GM19395 (cell line): ENCODE data around the gene CCDC7.
"Not testable (repeated sequence)": the region's sequence is repeated elsewhere in the genome, so short reads cannot be mapped to it uniquely, and the experiment has no call there.

ENCODE experiments used
- ATAC-seq: cut with Tn5 transposase; IDR thresholded peaks from one replicate; pipeline ENCODE4 v1.9.1; 2021; ENCODE audit warnings: mild to moderate bottlenecking, moderate library complexity; ENCODE audit not compliant: unreplicated experiment

The CCDC7 gene

DNA sequence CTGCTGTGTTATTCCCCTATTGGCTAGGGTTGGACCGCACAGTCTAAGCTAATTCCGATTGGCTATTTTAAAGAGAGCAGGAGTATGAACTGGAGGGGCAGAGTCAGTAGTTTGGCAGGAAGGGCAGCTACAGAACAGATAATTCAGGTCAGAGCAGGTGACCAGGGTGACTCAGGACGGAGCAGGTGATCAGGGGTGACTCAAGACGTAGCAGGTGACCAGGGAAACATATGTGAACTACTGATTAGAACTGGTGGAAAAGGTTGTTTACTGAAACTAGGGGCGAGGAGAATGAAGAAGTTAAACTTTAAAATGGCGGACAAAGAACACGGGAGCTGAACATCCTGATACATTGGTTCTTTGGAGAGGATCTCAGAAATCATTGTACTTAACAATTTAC lies 102.3 kb downstream of the CCDC7 start:
- ATAC-seq = no peak

DNA sequence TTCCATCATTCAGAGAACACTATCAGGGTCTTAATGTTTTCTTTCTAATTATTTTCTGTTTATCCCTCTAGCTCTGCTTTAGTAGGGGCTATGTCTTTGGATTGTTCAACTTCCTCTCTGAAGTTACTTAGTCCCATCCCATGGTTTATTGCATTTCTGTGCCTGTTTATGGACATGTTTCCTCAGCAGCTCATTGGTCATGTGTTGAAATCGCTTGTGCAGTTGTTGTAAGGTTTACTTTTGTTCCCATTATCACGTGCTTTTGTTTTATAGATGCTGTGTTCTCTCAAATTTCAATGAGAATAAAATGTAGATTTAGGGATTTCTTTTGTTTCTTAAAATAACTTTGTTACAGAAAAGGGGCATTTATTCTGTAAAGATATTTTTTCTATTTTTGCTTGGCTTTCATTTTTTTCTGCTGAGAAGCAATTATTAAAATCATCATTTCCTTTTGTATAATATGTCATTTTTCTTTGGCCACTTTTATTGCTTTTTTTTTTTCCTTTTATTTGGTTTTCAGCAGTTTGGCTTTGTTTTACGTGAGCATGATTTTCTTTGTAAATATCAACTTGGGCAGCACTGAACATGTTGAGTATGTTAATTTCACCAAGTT lies 110.9 kb downstream of the CCDC7 start:
- ATAC-seq = no peak

DNA sequence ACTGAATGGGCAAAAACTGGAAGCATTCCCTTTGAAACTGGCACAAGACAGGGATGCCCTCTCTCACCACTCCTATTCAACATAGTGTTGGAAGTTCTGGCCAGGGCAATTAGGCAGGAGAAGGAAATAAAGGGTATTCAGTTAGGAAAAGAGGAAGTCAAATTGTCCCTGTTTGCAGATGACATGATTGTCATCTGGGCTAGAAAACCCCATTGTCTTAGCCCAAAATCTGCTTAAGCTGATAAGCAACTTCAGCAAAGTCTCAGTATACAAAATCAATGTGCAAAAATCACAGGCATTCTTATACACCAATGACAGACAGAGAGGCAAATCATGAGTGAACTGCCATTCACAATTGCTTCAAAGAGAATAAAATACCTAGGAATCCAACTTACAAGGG lies 116.8 kb downstream of the CCDC7 start:
- not testable (repeated sequence) for ATAC-seq

DNA sequence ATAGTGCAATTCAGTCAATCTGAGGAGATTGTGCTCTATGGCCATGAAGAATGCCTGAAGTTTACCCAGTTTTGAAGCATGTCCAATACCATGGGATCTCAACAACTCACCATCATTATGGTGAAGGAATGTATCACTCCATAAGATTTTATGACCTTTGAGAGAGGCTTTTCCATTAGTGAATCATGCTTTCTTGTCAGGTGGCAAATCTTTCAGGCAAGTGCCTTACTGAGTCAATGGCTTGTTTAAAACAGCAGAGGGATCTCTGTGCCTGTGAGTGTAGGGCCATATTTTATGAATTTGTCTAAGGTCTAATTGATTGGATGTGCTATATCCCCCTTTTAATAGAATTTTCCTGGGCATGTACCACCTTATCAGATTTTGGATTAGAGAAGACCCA lies 131.5 kb downstream of the CCDC7 start:
- ATAC-seq = no peak

DNA sequence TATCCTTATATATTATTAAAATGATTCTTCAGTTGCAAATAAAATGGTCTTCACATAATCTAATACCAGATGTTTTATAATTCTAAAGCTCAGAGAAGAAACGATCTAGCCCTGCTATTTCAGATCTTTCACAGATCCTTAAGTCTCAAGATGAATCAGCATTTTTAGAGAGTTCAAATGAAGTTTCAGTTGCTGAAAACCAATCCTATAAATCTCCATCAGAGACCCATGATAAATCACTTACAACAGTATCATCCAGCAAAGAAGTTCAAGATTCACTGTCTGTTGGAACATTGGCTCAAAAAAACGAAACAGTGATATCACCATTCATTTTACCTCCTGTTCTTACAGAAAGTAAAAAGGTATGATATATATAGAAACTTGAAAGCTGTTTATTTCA lies 137.0 kb downstream of the CCDC7 start:
- no peak for ATAC-seq

DNA sequence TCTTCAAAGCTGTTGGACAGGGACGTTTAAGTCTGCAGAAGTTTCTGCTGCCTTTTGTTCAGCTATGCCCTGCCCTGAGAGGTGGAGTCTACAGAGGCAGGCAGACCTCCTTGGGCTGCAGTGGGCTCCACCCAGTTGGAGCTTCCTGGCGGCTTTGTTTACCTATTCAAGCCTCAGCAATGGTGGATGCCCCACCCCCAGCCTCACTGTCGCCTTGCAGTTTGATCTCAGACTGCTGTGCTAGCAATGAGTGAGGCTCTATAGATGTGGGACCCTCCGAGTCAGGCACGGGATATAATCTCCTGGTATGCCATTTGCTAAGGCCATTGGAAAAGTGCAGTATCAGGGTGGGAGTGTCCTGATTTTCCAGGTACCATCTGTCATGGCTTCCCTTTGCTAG lies 152.1 kb downstream of the CCDC7 start:
- ATAC-seq = not testable (repeated sequence)

DNA sequence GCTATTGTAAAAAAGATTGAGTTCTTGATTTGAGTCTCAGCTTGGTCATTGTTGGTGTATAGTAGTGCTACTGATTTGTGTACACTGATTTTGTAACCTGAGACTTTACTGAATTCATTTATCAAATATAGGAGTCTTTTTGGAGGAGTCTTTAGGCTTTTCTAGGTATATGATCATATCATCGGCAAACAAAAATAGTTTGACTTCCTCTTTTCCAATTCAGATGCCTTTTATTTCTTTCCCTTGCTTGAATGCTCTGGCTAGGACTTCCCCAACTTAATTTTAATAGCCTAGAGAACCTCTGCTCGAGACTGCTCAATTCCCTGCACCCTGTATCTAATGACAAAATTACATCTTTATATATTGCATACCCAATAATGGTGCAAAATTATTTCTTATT lies 154.4 kb downstream of the CCDC7 start:
- ATAC-seq = no peak

DNA sequence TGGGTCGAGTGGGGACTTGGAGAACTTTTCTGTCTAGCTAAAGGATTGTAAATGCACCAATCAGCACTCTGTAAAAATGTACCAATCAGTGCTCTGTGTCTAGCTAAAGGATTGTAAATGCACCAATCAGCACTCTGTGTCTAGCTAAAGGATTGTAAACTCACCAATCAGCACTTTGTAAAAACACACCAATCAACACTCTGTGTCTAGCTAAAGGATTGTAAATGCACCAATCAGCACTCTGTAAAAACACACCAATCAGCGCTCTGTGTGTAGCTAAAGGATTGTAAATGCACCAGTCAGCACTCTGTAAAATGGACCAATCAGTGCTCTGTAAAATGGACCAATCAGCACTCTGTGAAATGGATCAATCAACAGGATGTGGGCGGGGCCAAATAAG lies 155.6 kb downstream of the CCDC7 start:
- not testable (repeated sequence) for ATAC-seq

DNA sequence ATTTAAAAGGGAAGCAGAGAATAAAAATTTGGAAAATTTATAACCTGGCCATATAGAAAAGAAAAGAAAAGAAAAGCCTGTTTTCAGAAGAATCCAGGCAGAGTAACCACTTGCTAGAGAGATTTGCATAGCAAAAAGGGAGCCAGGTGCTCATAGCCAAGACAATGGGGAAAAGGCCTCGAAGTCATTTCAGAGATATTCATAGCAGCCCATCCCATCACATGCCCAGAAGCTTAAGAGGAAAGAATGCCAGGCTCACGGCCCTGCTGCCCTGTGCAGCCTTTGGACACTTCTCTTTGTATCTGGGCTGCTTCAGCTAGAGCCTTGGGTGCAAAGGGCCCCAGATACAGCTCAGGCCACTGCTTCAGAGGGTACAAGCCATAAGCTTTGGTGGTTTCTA lies 159.8 kb downstream of the CCDC7 start:
- ATAC-seq = no peak

DNA sequence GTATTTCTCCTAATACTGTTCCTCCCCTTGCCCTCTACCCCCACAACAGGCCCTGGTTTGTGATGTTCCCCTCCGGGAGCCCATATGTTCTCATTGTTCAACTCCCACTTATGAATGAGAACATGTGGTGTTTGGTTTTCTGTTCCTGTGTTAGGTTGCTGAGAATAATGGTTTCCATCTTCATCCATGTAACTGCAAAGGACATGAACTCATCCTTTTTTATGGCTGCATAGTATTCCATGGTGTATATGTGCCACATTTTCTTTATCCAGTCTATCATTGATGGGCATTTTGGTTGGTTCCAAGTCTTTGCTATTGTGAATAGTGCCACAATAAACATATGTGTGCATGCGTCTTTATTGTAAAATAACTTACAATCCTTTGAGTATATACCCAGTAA lies 164.6 kb downstream of the CCDC7 start:
- not testable (repeated sequence) for ATAC-seq

DNA sequence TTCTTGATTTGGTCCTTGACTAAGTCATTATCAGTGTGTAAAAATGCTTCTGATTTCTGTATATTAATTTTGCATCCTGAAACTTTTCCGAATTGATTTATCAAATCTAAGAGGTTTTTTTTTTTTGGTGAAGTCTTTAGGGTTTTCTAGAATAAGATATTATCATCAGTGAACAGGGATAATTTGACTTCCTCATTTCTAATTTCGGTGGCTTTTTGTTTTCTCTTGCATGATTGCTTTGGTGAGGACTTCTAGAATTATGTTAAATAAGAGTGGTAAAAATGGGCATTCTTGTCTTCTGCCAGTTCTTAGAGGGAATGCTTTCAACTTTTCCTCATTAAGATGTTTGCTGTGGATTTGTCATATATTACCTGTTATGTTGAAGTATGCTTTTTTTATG lies 170.5 kb downstream of the CCDC7 start:
- ATAC-seq = no peak

DNA sequence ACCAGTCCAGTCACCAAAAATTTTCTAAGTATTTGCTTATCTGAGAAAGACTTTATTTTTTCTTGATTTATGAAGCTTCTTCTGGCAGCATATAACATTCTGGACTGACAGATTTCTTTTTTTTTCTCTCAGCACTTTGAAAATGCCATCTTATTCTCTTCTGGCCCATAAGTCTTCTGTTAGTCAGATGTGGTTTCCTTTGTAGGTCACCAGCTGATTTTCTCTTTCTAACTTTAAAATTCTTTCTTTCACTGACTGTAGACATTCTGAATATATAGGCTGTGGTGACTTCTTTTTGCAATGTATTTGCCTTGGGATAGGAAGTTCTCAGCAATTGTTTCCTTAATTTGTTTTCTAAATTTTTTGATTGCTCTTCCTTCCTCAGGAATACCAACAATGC lies 172.5 kb downstream of the CCDC7 start:
- ATAC-seq = no peak

DNA sequence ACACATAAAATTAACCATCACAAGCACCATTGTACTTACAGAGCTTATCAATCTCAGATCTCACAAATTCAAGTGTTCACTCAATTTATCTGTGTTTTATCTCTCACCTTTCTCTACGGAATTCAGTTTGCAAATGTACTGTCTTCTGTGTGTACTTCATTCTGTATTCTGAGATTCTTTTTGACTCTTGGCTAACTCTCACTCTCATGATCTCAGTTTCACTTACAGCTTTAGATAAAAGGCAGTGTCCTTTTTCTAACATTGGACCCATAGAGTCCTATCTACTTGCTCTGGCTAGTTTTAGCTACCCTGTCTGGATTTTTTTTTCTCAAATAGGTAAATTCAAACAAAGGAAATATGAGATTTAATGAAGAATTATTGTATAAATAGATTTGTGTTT lies 176.0 kb downstream of the CCDC7 start:
- no peak for ATAC-seq

DNA sequence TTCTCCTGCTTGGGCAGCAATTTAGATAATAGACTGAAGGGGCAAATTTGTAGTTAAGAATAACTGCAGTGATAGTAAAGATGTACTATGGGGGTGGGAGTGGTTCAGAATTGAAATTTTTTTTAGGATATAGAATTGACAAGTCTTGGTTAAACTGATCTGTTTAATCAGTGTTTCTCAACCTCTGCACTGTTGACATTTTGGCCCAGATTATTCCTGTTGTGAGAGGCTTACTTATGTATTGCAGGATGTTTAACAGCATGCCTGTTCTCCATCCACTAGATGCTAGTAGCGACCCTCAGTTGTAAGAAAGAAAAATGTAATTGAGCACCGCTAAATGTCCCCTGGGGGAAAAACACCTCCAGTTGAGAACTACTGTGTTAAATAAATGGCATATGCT lies 176.5 kb downstream of the CCDC7 start:
- ATAC-seq = no peak

DNA sequence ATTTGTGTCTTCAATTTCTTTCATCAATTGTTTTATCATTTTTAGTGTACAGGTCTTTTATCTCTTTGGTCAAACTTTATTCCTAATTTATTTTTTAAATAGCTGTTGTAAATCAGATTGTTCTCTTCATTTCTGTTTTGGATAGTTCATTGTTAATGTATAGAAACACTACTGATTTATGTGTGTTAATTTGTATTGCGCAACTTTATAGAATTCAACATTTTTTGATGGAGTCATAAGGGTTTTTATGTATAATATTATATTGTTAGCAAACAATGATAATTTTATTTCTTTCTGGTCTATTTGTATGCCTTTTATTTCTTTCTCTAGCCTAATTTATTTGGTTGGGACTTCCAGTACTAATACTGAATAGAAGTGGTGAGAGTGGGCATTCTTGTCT lies 181.2 kb downstream of the CCDC7 start:
- ATAC-seq = no peak

DNA sequence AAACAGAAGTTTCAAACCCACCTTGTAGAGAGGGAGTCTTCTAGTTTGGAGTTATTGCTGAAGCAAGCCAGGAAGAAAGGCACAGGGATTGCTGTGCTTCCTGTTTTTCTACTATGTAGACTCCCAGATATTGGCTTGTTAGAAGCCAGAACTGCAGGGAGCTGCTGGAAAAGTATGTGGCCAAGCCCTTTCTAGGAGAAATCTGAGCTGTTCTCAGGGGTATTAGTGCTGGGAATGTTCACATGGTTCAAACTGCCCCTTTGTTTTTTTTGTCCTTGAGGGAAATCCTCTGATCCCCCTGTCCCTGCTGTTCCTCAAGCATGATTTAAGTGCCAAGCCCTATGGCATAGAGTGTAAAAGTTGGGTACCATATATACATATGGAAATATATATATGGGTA lies 184.0 kb downstream of the CCDC7 start:
- ATAC-seq = no peak

DNA sequence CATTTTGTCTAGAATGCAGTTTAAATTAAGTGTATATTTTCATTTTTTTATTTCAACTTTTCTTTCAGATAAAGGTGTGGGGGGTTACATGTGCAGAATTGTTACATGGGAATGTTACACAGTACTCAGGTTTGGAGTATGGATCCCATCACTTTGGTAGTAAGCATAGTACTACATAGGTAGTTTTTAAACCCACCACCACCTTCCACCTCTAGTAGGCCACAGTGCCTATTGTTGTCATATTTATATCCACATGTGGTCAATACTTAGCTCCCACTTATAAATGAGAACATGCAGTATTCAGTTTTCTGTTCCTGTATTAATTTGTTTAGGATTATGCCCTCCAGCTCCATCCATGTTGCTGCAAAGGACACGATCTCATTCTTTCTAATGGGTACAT lies 200.6 kb downstream of the CCDC7 start:
- no peak for ATAC-seq

DNA sequence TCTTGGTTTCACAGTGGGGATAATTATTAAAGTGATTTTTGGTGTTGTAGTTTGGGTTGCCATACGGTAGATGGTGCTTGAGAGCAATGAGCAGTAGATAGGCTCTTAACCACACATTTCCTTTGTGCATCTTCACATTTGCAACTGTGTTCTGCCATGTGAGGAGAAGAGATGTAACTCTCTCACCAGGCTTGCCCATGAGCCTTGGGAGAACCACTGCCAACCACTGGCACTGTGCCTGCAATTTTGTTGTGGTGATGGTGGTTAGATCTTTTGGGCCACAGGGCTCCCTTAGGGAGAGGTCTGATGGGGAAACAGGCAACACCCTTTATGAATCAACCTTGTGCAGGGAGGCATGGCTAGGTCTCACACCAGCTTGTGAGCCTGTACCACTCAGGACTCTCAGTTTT lies 204.3 kb downstream of the CCDC7 start:
- no peak for ATAC-seq

DNA sequence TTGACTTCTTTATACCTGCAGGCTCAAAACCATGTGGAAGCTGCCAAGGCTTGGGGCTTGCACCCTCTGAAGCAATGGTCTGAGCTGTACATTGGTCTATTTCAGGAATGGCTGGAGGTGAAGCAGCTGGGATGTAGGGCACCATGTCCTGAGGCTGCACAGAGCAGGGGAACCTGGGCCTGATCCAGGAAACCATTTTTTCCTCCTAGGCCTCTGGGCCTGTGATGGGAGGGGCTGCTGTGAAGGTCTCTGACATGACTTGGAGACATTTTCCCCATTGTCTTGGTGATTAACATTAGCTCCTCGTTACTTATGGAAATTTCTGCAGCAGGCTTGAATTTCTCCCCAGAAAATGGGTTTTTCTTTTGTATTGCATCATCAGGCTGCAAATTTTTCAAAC lies 211.5 kb downstream of the CCDC7 start:
- ATAC-seq = not testable (repeated sequence)

DNA sequence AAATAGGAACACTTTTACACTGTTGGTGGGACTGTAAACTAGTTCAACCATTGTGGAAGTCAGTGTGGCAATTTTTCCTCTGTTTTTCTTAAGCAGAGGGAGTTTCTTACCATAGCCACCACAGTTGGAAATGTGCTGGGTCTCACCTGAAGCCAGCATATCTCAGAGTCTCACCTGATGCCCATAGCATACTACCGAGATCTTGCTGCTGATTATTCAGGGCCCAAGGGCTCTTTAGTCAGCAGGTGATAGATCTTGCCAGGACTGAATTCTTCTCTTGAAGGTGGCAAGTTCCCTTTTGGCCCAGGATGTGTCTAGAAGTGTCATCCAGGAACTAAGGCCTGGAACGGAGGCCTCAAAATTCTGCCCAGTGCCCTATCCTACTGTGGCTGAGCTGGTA lies 215.4 kb downstream of the CCDC7 start:
- ATAC-seq = no peak

DNA sequence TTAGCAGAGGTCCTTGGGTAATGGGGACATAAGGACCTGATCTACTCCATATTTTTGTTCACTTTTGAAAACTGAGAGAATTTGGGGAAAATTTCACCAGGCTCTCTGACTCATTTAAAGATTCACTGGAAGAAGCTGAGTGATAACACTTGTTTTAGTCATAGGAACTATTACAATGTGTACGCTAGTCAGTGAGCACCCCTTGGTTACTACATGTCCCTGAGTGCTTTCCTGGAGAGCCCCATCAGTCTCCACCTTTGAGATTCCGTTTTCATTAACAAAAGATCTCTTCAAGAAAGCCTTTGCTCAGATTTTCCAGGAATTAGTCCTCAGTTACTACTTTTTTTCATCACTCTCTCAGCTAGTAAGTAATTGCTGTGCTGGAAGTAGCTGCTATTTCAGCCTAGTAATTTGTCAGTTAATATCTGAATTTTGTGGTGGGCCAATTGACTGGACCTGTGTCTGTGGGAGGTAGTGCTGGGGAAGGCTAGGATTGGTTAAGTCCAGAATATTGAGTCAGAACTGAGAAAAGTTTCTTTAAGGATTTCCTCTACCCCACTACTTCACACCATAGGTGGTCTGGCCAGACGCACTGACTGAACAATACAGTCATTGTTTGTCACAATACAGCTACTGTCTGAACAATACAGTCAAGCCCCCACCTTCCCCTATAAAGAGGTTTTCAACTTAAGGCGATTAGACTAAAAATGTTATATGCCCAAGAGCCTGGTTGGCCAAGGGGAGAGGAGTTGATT lies 235.0 kb downstream of the CCDC7 start:
- no peak for ATAC-seq

DNA sequence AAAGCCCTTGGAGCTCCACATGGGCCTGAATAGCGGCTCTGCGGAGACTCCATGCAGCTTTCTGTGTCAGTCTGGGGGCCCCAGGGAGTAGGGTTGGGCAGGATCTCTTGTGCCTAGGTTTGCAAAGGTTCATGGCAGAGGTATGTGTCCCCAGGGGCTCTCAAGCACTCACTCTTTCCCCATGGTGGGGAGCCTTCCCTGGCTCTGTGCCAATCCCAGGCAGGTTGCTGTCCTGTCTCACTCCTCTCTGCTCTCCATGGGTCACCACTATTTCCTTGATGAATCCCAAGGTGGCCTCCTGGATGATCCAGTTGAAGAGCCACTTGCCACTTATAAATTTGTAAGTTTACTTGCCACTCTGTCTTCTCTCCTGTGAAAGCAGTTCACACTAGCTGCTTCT lies 238.4 kb downstream of the CCDC7 start:
- ATAC-seq = no peak

DNA sequence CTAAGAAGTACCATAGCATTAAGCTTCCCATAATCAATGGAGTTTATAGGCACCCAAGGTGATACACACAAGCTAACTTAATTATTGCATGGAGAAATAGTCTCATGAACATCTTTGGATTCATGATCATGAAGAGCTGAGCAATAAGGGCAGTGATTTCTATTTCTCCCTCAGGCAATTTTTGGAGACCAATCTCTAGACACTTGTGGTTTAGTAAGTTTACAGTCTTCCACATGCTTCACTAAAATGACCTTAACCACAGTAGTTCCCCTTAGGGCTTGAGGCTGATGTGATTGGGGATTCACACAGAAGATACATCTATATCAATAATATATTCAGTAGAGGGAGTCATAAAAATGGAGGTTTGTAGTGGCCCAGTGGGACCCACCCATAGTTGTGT lies 241.2 kb downstream of the CCDC7 start:
- no peak for ATAC-seq
